B cell (primary cell): ENCODE measurements around the gene MRPL1. TPM values are rescaled to one million over a fixed set of nuclear protein-coding genes. Genes with fewer than 3 reads are reported as not detected.

ENCODE experiments used
- ATAC-seq: fragments of 200-7000 bp; cut with Tn5 transposase; one replicate; pipeline ENCODE4 v1.10.0; 2021; ENCODE audit warnings: low read depth, mild to moderate bottlenecking, moderate number of reproducible peaks, moderate library complexity
- CTCF ChIA-PET: fragments of 350-600 bp; sonication (Branson Sonifier 250); formaldehyde crosslinking; loops from one replicate; lab custom pipeline; 2021; ENCODE audit warnings: antibody characterized with exemption, inconsistent platforms; lab: Charles Lee
- POLR2A ChIA-PET: fragments of 350-600 bp; sonication (Branson Sonifier 250); formaldehyde crosslinking; loops from one replicate; lab custom pipeline; 2021; ENCODE audit warnings: antibody characterized with exemption; lab: Charles Lee
- DNase-seq: peaks from one replicate; pipeline ENCODE4 v3.0.0; 2013
- H2AFZ ChIP-seq: 2 replicates; pipeline ENCODE4 v1.6.1; 2012; ENCODE audit warnings: mild to moderate bottlenecking, low read depth, low read length; ENCODE audit not compliant: insufficient read depth, poor library complexity, severe bottlenecking
- H3K27ac ChIP-seq, 2 donors: 1 replicate in 1 of 2; 2 replicates in 1 of 2; pipeline ENCODE4 v1.5.1; 2012 to 2013; ENCODE audit warnings: low read length in 2 of 2, mild to moderate bottlenecking in 2 of 2, moderate library complexity in 1 of 2
- H3K27me3 ChIP-seq, 4 experiments: fragments of 200-600 bp in 1 of 4; sonication (generic) in 1 of 4; replicated peaks in 1 of 4; 1 replicate in 2 of 4; 2 replicates in 2 of 4; pipeline versions ENCODE4 v1.6.1 to v1.7.0; 2013 to 2016; ENCODE audit warnings: low read length in 3 of 4, mild to moderate bottlenecking in 2 of 4, mixed read lengths in 1 of 4, moderate library complexity in 1 of 4; ENCODE audit not compliant: insufficient read depth in 4 of 4, control insufficient read depth in 3 of 4; ENCODE audit errors: control extremely low read depth in 1 of 4
- H3K36me3 ChIP-seq, 2 experiments: replicated peaks in 1 of 2; 1 replicate in 1 of 2; 2 replicates in 1 of 2; pipeline versions ENCODE4 v1.6.1 to v1.7.1; 2013; ENCODE audit warnings: low read length in 1 of 2; ENCODE audit not compliant: insufficient read depth in 2 of 2, control insufficient read depth in 1 of 2; ENCODE audit errors: control extremely low read depth in 1 of 2, extremely low read depth in 1 of 2
- H3K4me1 ChIP-seq, 2 donors: fragments of 200-600 bp in 1 of 2; sonication (generic) in 1 of 2; 1 replicate in 1 of 2; 2 replicates in 1 of 2; pipeline versions ENCODE4 v1.5.1 to v1.6.1; 2013 to 2017; ENCODE audit warnings: low read length in 2 of 2; ENCODE audit not compliant: control insufficient read depth in 2 of 2, insufficient read depth in 2 of 2
- H3K4me2 ChIP-seq: replicated peaks from 2 replicates; pipeline ENCODE3; 2012; ENCODE audit warnings: mild to moderate bottlenecking, low read depth, low read length; ENCODE audit not compliant: poor library complexity, severe bottlenecking
- H3K4me3 ChIP-seq, 5 experiments: fragments of 200-600 bp in 1 of 5; sonication (generic) in 1 of 5; 1 replicate in 3 of 5; 2 replicates in 2 of 5; pipeline versions ENCODE4 v1.5.1 to v1.7.0; 2011 to 2016; ENCODE audit warnings: low read length in 4 of 5, mild to moderate bottlenecking in 4 of 5, low read depth in 2 of 5, control low read depth in 1 of 5, moderate library complexity in 1 of 5; ENCODE audit not compliant: insufficient read depth in 1 of 5; ENCODE audit errors: control extremely low read depth in 1 of 5, extremely low read depth in 1 of 5
- H3K79me2 ChIP-seq: fragments of 200-600 bp; sonication (generic); one replicate; pipeline ENCODE4 v1.6.0; 2016; ENCODE audit warnings: low read length; ENCODE audit not compliant: control insufficient read depth, insufficient read depth
- H3K9ac ChIP-seq: fragments of 200-600 bp; sonication (generic); 2 replicates; pipeline ENCODE4 v1.6.1; 2017; ENCODE audit warnings: mild to moderate bottlenecking, low read length, moderate library complexity
- H3K9me3 ChIP-seq, 3 donors: one replicate each; pipeline versions ENCODE4 v1.6.1 to v1.7.1; 2013; ENCODE audit warnings: low read length in 2 of 3; ENCODE audit not compliant: control insufficient read depth in 2 of 3, insufficient read depth in 1 of 3; ENCODE audit errors: control extremely low read depth in 1 of 3
- H4K20me1 ChIP-seq: 2 replicates; pipeline ENCODE4 v1.6.0; 2012; ENCODE audit warnings: mild to moderate bottlenecking, low read length; ENCODE audit not compliant: insufficient read depth, control insufficient read depth, poor library complexity, severe bottlenecking
- H3K27ac Mint-ChIP-seq: one replicate; pipeline ENCODE4 v1.8.0; 2021; ENCODE audit warnings: mixed read lengths
- H3K27me3 Mint-ChIP-seq: one replicate; pipeline ENCODE4 v1.8.0; 2021; ENCODE audit warnings: mixed read lengths
- H3K4me1 Mint-ChIP-seq: one replicate; pipeline ENCODE4 v1.8.0; 2021; ENCODE audit warnings: mixed read lengths
- H3K4me3 Mint-ChIP-seq: one replicate; pipeline ENCODE4 v1.8.0; 2021; ENCODE audit warnings: mixed read lengths
- H3K9me3 Mint-ChIP-seq: one replicate; pipeline ENCODE4 v1.8.0; 2022; ENCODE audit warnings: mixed read lengths; ENCODE audit not compliant: insufficient read depth
- EZH2 ChIP-seq: IDR thresholded peaks from 2 replicates; pipeline ENCODE4 v1.6.1; 2012; ENCODE audit warnings: borderline replicate concordance, low read depth, mild to moderate bottlenecking, moderate library complexity, low read length; ENCODE audit not compliant: insufficient read depth, poor library complexity, severe bottlenecking
- WGBS: methylation state at CpG from one replicate; pipeline ENCODE4 v1.1.5; 2013; ENCODE audit warnings: missing lambda C conversion rate; ENCODE audit not compliant: insufficient coverage; 5-methylcytosine and 5-hydroxymethylcytosine counted together
- intact Hi-C: fragments of 100-400 bp; cut with micrococcal nuclease; formaldehyde crosslinking; loops from one replicate; pipeline ENCODE4 v1.10.0; 2022
- polyA plus RNA-seq: library from polyadenylated mRNA; depleted of rRNA; stranded (reverse); fragments of >200 nt; gene quantifications from 2 replicates; pipeline ENCODE4 v1.2.3, GENCODE V29; 2012
- total RNA-seq, 2 donors: library from RNA; stranded (reverse); fragments of 120-200 nt in 1 of 2; gene quantifications; 1 replicate in 1 of 2; 2 replicates in 1 of 2; pipeline versions ENCODE4 v1.2.3 to v1.2.4, GENCODE V29; 2013 to 2022
- TF ChIP-seq, protein P1 (sequence below): fragments of 200-600 bp; IDR thresholded peaks from one replicate; pipeline ENCODE4 v1.8.0; 2022; ENCODE audit warnings: antibody characterized with exemption, mild to moderate bottlenecking

Gene MRPL1
- total and polyA plus RNA-seq, 2 donors (not counting 1 experiment from before 2014, with no cell fraction given), result 22.3 to 23.3 TPM

DNA sequence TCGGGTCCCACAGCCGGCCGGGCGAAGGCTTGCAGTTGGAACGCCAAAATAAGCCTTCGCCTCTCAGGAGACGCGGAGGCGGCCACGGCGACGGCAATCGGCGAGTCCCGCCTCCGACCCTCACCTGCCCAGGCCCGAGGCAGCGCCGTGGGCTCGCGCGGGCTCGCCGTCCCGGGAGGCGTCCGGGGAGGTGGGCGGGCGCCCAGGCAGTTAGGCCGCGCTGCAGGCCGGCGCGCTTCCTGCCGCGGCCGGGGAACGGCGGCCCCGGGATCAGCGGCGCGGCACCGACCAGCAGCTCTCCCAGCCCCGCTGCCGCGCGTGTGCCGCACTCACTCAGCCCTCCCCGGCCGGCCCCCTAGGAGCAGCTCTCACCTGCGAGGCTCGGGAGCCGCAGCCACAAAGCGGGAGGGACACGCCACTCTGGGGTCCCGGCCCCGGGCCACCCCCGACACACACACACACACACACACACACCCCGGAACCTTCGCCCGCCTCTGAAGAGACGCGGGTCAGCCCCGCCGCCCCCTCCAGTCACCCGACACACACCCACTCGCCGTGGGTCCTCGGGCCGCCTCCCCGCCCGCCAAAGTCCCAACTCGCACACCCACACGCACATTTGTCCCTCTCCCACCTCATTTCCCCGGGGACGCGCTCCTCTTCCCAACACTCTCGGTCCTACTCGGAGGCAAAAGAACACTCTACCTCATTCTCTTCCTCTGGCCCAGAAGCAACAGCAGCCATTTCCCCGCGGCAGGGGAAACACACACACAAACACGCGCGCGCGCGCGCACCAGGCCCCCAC lies 43.8 kb upstream of the MRPL1 start, which contains the start of gene CNOT6L:
Gene CNOT6L (minus strand): TSS at position 767 of the 802 bp plus-strand sequence. CDS start 60 bp downstream, at position 707.
- ATAC-seq, result peak; percentile 26
- Histone ChIP-seq H3K27me3 (no peaks in the 10 kb centered on the region), H2AFZ (peak within 1 kb of the TSS; percentile 89), H3K9me3 (no peaks in the 10 kb centered on the region), H4K20me1 (peaks cover 30% of the 10 kb centered on the region), H3K36me3 (no peaks in the 10 kb centered on the region), H3K4me2 (peak within 1 kb of the TSS; percentile 87), H3K27ac (peak within 1 kb of the TSS; percentile 94 to 99), H3K79me2 (peaks cover 52% of the 10 kb centered on the region), H3K9ac (peak within 1 kb of the TSS; percentile 91), H3K4me1 (peaks cover 45 to 49% of the 10 kb centered on the region in 2 donors), H3K4me3 (peak within 1 kb of the TSS; percentile 80 to 98 (median 90))
- peak; percentile 95 for DNase-seq
- CTCF ChIA-PET, result interaction anchor here (0.6 to 2.2 kb wide), 7 partner anchors 18 to 96 kb away, joined by 3 to 14 read pairs (median 3); partner anchors contain the start of gene MRPL1
- under 1% methylated on average over 85 of the region's 89 CpGs for WGBS
- intact Hi-C loops, result loop anchor here (1.0 to 10.0 kb wide), 4 partner anchors 18 to 664 kb away; partner anchors contain the start of gene CCNG2
- Mint-ChIP-seq H3K4me1 (peaks cover 59% of the 10 kb centered on the region), H3K27me3 (no peaks in the 10 kb centered on the region), H3K27ac (peak within 1 kb of the TSS; percentile 99), H3K4me3 (peak within 1 kb of the TSS; percentile 99), H3K9me3 (no peaks in the 10 kb centered on the region)
- TF ChIP-seq EZH2, result no peak
- TF ChIP-seq, protein P1, sequence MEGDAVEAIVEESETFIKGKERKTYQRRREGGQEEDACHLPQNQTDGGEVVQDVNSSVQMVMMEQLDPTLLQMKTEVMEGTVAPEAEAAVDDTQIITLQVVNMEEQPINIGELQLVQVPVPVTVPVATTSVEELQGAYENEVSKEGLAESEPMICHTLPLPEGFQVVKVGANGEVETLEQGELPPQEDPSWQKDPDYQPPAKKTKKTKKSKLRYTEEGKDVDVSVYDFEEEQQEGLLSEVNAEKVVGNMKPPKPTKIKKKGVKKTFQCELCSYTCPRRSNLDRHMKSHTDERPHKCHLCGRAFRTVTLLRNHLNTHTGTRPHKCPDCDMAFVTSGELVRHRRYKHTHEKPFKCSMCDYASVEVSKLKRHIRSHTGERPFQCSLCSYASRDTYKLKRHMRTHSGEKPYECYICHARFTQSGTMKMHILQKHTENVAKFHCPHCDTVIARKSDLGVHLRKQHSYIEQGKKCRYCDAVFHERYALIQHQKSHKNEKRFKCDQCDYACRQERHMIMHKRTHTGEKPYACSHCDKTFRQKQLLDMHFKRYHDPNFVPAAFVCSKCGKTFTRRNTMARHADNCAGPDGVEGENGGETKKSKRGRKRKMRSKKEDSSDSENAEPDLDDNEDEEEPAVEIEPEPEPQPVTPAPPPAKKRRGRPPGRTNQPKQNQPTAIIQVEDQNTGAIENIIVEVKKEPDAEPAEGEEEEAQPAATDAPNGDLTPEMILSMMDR, result peak; percentile 23
- POLR2A ChIA-PET, result interaction anchor here (0.6 to 6.2 kb wide), 5 partner anchors 10 to 59 kb away, joined by 4 to 142 read pairs (median 5); partner anchors contain the start of gene MRPL1
